ENCODE data around the gene C10orf71.

C10orf71 gene

DNA sequence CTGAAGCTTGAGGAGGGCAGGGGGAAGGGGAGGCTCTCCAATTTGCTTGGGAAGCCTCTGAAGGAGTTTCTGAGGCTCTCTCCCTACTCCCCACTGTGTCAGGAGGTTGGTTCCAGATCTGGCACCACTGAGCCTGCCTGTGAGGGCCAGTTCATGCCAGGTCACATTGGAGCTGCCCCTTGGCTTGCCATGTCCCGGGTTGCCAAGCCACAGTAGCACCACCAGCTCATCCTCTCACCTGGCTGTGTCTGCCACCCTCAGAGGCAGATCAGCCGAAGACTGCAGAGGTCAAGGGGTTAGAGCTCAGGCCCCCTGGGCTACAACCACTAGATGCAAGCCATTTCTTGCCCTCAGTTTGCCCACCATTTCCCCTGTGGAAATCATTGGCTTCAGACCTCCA lies 3.1 kb downstream of the C10orf71 start:
- H3K36me3 ChIP-seq (ENCODE audit: control insufficient read depth, insufficient read depth, low read length) = no peaks in the 10 kb centered on the region
- TF ChIP-seq, protein P1, sequence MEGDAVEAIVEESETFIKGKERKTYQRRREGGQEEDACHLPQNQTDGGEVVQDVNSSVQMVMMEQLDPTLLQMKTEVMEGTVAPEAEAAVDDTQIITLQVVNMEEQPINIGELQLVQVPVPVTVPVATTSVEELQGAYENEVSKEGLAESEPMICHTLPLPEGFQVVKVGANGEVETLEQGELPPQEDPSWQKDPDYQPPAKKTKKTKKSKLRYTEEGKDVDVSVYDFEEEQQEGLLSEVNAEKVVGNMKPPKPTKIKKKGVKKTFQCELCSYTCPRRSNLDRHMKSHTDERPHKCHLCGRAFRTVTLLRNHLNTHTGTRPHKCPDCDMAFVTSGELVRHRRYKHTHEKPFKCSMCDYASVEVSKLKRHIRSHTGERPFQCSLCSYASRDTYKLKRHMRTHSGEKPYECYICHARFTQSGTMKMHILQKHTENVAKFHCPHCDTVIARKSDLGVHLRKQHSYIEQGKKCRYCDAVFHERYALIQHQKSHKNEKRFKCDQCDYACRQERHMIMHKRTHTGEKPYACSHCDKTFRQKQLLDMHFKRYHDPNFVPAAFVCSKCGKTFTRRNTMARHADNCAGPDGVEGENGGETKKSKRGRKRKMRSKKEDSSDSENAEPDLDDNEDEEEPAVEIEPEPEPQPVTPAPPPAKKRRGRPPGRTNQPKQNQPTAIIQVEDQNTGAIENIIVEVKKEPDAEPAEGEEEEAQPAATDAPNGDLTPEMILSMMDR (IDR thresholded peaks at IDR 0.05; ENCODE audit: insufficient read depth, low read length, poor library complexity, severe bottlenecking) = no peak
- peaks cover 2% of the 10 kb centered on the region; the same call in 1 of the 2 replicates for H3K27me3 ChIP-seq (replicated peaks; ENCODE audit: control insufficient read depth, insufficient read depth, low read length)
- no peak for DNase-seq (ENCODE audit: extremely low read depth, insufficient read length)
- no peak overlapping the region for H3K4me3 ChIP-seq (replicated peaks; ENCODE audit: low read depth, low read length)

DNA sequence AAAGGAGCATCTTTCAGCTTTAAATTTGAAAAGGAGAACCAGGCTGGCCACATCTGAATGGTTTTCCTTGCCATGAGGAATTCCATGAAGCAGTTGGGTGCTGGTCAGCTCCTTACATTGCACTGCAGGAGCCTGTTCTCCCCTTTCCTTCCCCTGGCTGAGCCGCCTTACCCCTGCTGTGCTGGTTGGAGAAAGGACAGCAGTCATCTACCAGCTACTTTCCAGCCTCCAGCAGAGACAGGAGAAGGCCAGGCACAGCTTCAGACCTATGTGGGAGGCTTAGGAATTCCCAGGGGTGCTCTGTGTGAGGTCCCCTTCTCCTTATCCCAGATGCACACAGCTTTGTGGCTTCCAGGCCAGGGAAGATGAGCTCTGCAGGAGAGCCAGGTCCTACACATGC lies 4.7 kb downstream of the C10orf71 start:
- TF ChIP-seq, protein P1 (IDR thresholded peaks at IDR 0.05; ENCODE audit: insufficient read depth, low read length, poor library complexity, severe bottlenecking) = no peak

DNA sequence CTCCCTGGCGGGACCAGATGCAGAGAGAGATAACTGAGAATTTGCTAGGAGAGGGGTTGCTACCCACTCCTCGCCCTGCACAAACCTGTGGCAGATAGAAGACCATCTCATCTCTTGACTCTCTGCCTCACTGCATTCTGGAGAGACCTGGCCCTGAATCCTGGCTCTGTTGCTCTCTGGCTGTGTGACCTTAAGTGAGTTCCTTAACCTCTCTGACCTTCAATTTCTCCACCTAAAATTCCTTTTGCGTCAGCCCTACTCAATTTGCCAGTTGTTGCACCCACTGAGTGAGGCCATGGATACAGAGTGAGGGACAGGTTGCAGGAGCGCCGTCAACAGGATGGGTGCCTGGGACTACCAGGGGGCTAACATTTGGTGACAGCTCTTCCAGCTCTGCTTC lies 5.2 kb downstream of the C10orf71 start:
- no peak for DNase-seq (ENCODE audit: extremely low read depth, insufficient read length)
- Histone ChIP-seq H3K4me3 (replicated peaks; ENCODE audit: low read depth, low read length) (no peak overlapping the region), H3K36me3 (ENCODE audit: control insufficient read depth, insufficient read depth, low read length) (no peaks in the 10 kb centered on the region), H3K27me3 (replicated peaks; ENCODE audit: control insufficient read depth, insufficient read depth, low read length) (0 out of 2 replicates have a peak, but pooled peaks cover 2% of the 10 kb centered on the region)
- TF ChIP-seq, protein P1 (IDR thresholded peaks at IDR 0.05; ENCODE audit: insufficient read depth, low read length, poor library complexity, severe bottlenecking) = no peak

More for the DNA sequence above, 4.7 kb downstream of the C10orf71 start:
- no peak for DNase-seq (ENCODE audit: extremely low read depth, insufficient read length)
- H3K27me3 ChIP-seq (replicated peaks; ENCODE audit: control insufficient read depth, insufficient read depth, low read length) = 0 out of 2 replicates have a peak, but pooled peaks cover 2% of the 10 kb centered on the region
- H3K36me3 ChIP-seq (ENCODE audit: control insufficient read depth, insufficient read depth, low read length) = no peaks in the 10 kb centered on the region
- H3K4me3 ChIP-seq (replicated peaks; ENCODE audit: low read depth, low read length) = no peak overlapping the region

DNA sequence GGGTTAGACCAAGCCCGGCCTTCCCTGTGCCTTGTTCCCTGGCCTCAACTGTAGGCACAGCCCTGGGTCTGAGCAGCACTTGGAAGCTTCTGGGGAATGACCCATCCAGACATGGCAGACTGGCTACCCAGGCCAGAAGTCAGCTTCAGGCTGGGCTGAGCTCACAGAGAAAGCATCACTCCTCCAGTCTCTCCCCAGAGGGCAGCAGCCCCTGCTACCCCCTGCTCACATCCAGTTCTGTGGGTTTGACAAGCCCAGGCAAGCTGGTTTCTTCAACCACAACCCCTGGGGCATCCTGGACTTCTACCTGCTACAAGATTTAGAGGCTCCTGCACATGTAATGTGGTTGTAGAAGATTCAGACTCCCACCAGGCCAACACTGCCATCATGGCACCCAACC lies 9.0 kb downstream of the C10orf71 start:
- H3K27me3 ChIP-seq (replicated peaks; ENCODE audit: control insufficient read depth, insufficient read depth, low read length) = peaks cover 2% of the 10 kb centered on the region; the same call in 1 of the 2 replicates
- TF ChIP-seq, protein P1 (IDR thresholded peaks at IDR 0.05; ENCODE audit: insufficient read depth, low read length, poor library complexity, severe bottlenecking) = no peak
- DNase-seq (ENCODE audit: extremely low read depth, insufficient read length) = no peak
- H3K36me3 ChIP-seq (ENCODE audit: control insufficient read depth, insufficient read depth, low read length) = no peaks in the 10 kb centered on the region
- no peak overlapping the region for H3K4me3 ChIP-seq (replicated peaks; ENCODE audit: low read depth, low read length)

DNA sequence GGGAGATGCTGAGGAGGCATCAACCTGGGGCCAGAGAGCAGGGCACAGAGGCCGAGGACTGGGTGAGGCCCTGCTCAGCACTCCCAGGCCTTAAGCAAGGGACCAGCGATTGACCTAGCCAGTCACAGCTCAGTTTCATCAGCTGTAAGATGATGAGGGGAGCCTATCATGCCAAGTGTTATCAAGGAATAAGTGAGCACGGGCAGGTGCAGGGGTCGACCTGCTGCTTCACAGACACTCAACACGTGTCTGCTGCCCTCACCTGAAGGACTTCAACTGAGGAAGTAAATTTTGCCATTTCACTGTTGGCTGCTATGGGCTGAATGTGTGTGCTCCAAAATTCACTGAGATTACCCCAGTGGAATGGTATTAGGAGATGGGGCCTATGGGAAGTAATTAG lies 9.9 kb downstream of the C10orf71 start:
- no peaks in the 10 kb centered on the region for H3K36me3 ChIP-seq (ENCODE audit: control insufficient read depth, insufficient read depth, low read length)
- no peak for DNase-seq (ENCODE audit: extremely low read depth, insufficient read length)
- TF ChIP-seq, protein P1 (IDR thresholded peaks at IDR 0.05; ENCODE audit: insufficient read depth, low read length, poor library complexity, severe bottlenecking) = no peak
- peaks cover 2% of the 10 kb centered on the region; the same call in 1 of the 2 replicates for H3K27me3 ChIP-seq (replicated peaks; ENCODE audit: control insufficient read depth, insufficient read depth, low read length)
- no peak overlapping the region for H3K4me3 ChIP-seq (replicated peaks; ENCODE audit: low read depth, low read length)

Data from GM06990 (cell line).